HepG2 (cell line): ENCODE results near the gene FER1L5. TPM values are rescaled to one million over a fixed set of nuclear protein-coding genes. Genes with fewer than 3 reads are reported as not detected.

Experiments used
- ATAC-seq: fragments of 200-7000 bp; cut with Tn5 transposase; 3 replicates; pipeline ENCODE4 v1.9.1; 2020; ENCODE audit warnings: mild to moderate bottlenecking, moderate library complexity
- BruUV-seq: library from RNA; stranded (reverse); fragments of 400-500 nt; replicated peaks from 2 replicates; lab custom pipeline; 2021; lab: Mats Ljungman, UMichigan
- CTCF ChIA-PET: fragments of 300-600 bp; formaldehyde crosslinking; extraction: SDS; loops from one replicate; lab custom pipeline; 2021; ENCODE audit warnings: low total read pairs, inconsistent platforms, low intra/inter-chr PET ratio; lab: Yijun Ruan, JAX
- POLR2A ChIA-PET: fragments of 350-600 bp; sonication (Branson Sonifier 250); formaldehyde crosslinking; loops from one replicate; lab custom pipeline; 2020; ENCODE audit warnings: antibody characterized with exemption, inconsistent platforms; lab: Yijun Ruan, JAX
- DNase-seq: peaks from one replicate; pipeline ENCODE4 v3.0.0-alpha.2; 2015; ENCODE audit warnings: low spot score
- FAIRE-seq: peaks from 3 replicates; lab custom pipeline; 2011; peaks lifted over from hg19 to GRCh38; lab: Jason Lieb, UNC
- H2AFZ ChIP-seq: one replicate; pipeline ENCODE4 v1.6.1; 2011; ENCODE audit warnings: low read length, inconsistent platforms
- H3K27ac ChIP-seq: fragments of 300-600 bp; 3 replicates; pipeline ENCODE4 v1.8.0; 2011; ENCODE audit warnings: mixed run types, mild to moderate bottlenecking, mixed read lengths, low read length, inconsistent platforms; ENCODE audit not compliant: insufficient read depth; ENCODE audit errors: extremely low read length
- H3K27me3 ChIP-seq, 2 experiments: fragments of 200-600 bp in 1 of 2; 2 replicates in 1 of 2; 3 replicates in 1 of 2; pipeline versions ENCODE4 v1.6.0 to v1.8.0; 2011; ENCODE audit warnings: low read length in 2 of 2, mild to moderate bottlenecking in 2 of 2, moderate library complexity in 2 of 2, inconsistent platforms in 1 of 2; ENCODE audit not compliant: insufficient read depth in 2 of 2, control insufficient read depth in 1 of 2
- H3K36me3 ChIP-seq, 2 experiments: fragments of 200-600 bp in 1 of 2; replicated peaks in 1 of 2; 2 replicates in 1 of 2; 3 replicates in 1 of 2; pipeline versions ENCODE4 v1.5.1 to v1.8.0; 2011; ENCODE audit warnings: low read length in 2 of 2, inconsistent platforms in 1 of 2; ENCODE audit not compliant: insufficient read depth in 2 of 2, control insufficient read depth in 1 of 2
- H3K4me1 ChIP-seq: 2 replicates; pipeline ENCODE4 v1.5.1; 2012; ENCODE audit warnings: low read length, inconsistent platforms; ENCODE audit not compliant: insufficient read depth
- H3K4me2 ChIP-seq: 2 replicates; pipeline ENCODE4 v1.6.0; 2011; ENCODE audit warnings: low read depth, low read length, inconsistent platforms
- H3K4me3 ChIP-seq, 3 experiments: fragments of 200-600 bp in 1 of 3; sonication (generic), shearing (Covaris generic) in 1 of 3; replicated peaks in 1 of 3; 2 replicates each; pipeline ENCODE4 v1.5.1; 2011 to 2016; ENCODE audit warnings: low read length in 3 of 3, inconsistent platforms in 2 of 3, low read depth in 2 of 3, mild to moderate bottlenecking in 2 of 3, control low read depth in 1 of 3, mixed read lengths in 1 of 3; ENCODE audit not compliant: insufficient read depth in 1 of 3
- H3K79me2 ChIP-seq: one replicate; pipeline ENCODE4 v1.6.1; 2011; ENCODE audit warnings: low read length, inconsistent platforms; ENCODE audit not compliant: insufficient read depth
- H3K9ac ChIP-seq: 2 replicates; pipeline ENCODE4 v1.6.0; 2011; ENCODE audit warnings: mild to moderate bottlenecking, low read depth, low read length, inconsistent platforms; ENCODE audit not compliant: insufficient read depth
- H3K9me3 ChIP-seq: 2 replicates; pipeline ENCODE4 v1.5.1; 2012; ENCODE audit warnings: mild to moderate bottlenecking, low read length
- H4K20me1 ChIP-seq: 2 replicates; pipeline ENCODE4 v1.6.0; 2011; ENCODE audit warnings: inconsistent platforms, mild to moderate bottlenecking, low read length, moderate library complexity; ENCODE audit not compliant: insufficient read depth
- EED ChIP-seq: sonication (generic); formaldehyde crosslinking; IDR thresholded peaks from 2 replicates; pipeline ENCODE4 v1.5.0; 2020; ENCODE audit warnings: mild to moderate bottlenecking, missing genetic modification reagents
- FUBP1 ChIP-seq: sonication (generic); formaldehyde crosslinking; IDR thresholded peaks from 2 replicates; pipeline ENCODE4 v1.5.1; 2020; ENCODE audit warnings: missing genetic modification reagents, mild to moderate bottlenecking, borderline replicate concordance
- HNRNPK ChIP-seq: fragments of 200-400 bp; formaldehyde crosslinking; IDR thresholded peaks from 2 replicates; pipeline ENCODE4 v1.6.1; 2018; ENCODE audit warnings: low read length, low read depth, moderate library complexity, mild to moderate bottlenecking; ENCODE audit not compliant: poor library complexity, severe bottlenecking
- ZNF567 ChIP-seq: sonication (generic); formaldehyde crosslinking; IDR thresholded peaks from 2 replicates; pipeline ENCODE4 v1.8.1; 2023; ENCODE audit warnings: mild to moderate bottlenecking, missing genetic modification reagents, borderline replicate concordance
- WGBS: methylation state at CpG from one replicate; pipeline ENCODE4 v1.1.6; 2017; ENCODE audit warnings: low lambda C conversion rate; 5-methylcytosine and 5-hydroxymethylcytosine counted together
- in situ Hi-C: cut with HindIII; loops from 2 replicates; pipeline ENCODE4 v1.10.0; 2017; ENCODE audit warnings: low pct_unique_long_range_greater_than_20kb; ENCODE audit not compliant: extremely low pct_ligation_motif_present
- intact Hi-C: fragments of 100-400 bp; cut with micrococcal nuclease; formaldehyde crosslinking; loops from one replicate; pipeline ENCODE4 v1.10.0; 2022; ENCODE audit not compliant: unreplicated experiment
- polyA plus RNA-seq, 8 experiments: library from polyadenylated mRNA; depleted of rRNA in 3 of 8; stranded (reverse) in 7 of 8; unstranded in 1 of 8; fragments of >200 nt; fragmentation: Illumina TruSeq in 4 of 8; extraction: Trizol in 4 of 8; gene quantifications; 2 replicates each; pipeline versions ENCODE4 v1.2.1 to v1.2.3, GENCODE V29; 2011 to 2016; ENCODE audit warnings: low read depth in 4 of 8, missing spikeins in 1 of 8, mixed read lengths in 1 of 8; ENCODE audit not compliant: insufficient read depth in 1 of 8
- total RNA-seq, 5 experiments: library from RNA; depleted of rRNA; stranded (reverse); fragments of >200 nt; fragmentation: Illumina TruSeq; extraction: Trizol; gene quantifications; 2 replicates each; pipeline ENCODE4 v1.2.3, GENCODE V29; 2016; ENCODE audit warnings: low read depth in 1 of 5

The FER1L5 gene
- total and polyA plus RNA-seq, 2 of the 13 experiments (the other 11 are each of a cell fraction or from before 2014, with no cell fraction given) = 0.02 to 0.08 TPM

GRCh38 chr2:96623116-96623515, 19.4 kb upstream of the FER1L5 start:
- Histone ChIP-seq H2AFZ (no peak overlapping the region), H3K9ac (no peak overlapping the region), H3K9me3 (no peaks in the 10 kb centered on the region), H3K4me2 (no peak overlapping the region), H3K4me3 (no peak overlapping the region), H3K27me3 (no peaks in the 10 kb centered on the region), H3K4me1 (peaks cover 15% of the 10 kb centered on the region), H4K20me1 (no peaks in the 10 kb centered on the region), H3K36me3 (peaks cover 15 to 57% of the 10 kb centered on the region in 2 experiments), H3K79me2 (no peaks in the 10 kb centered on the region), H3K27ac (no peak overlapping the region)
- TSS peak; percentile 16 for BruUV-seq
- DNase-seq (no peak), ATAC-seq (no peak), FAIRE-seq (no peak)
- POLR2A ChIA-PET = no interaction called here
- in situ Hi-C loops = no loop called here
- WGBS = 94% methylated on average over 3 of the region's 3 CpGs
- CTCF ChIA-PET = no interaction called here
- TF ChIP-seq EED (CRISPR knock-in tag) (no peak), ZNF567 (CRISPR knock-in tag) (no peak)
- intact Hi-C loops = no loop called here

GRCh38 chr2:96625571-96626552, 16.7 kb upstream of the FER1L5 start:
- FAIRE-seq (no peak), DNase-seq (no peak), ATAC-seq (no peak)
- H3K4me2 ChIP-seq = no peak overlapping the region
- H3K27ac ChIP-seq = no peak overlapping the region
- H4K20me1 ChIP-seq = no peaks in the 10 kb centered on the region
- H2AFZ ChIP-seq = no peak overlapping the region
- no peak overlapping the region for H3K9ac ChIP-seq
- H3K79me2 ChIP-seq = no peaks in the 10 kb centered on the region
- in situ Hi-C loops = no loop called here
- TF ChIP-seq FUBP1 (no peak), HNRNPK (peak; percentile 86)
- H3K4me3 ChIP-seq = no peak overlapping the region
- H3K36me3 ChIP-seq = peaks cover 3 to 59% of the 10 kb centered on the region in 2 experiments
- 89% methylated on average over 5 of the region's 5 CpGs for WGBS
- POLR2A ChIA-PET = no interaction called here
- no peaks in the 10 kb centered on the region for H3K27me3 ChIP-seq
- no TSS peak for BruUV-seq
- peaks cover 15% of the 10 kb centered on the region for H3K4me1 ChIP-seq
- H3K9me3 ChIP-seq = no peaks in the 10 kb centered on the region
- intact Hi-C loops = no loop called here
- CTCF ChIA-PET = no interaction called here
